ENCODE measurements around the gene HEBP2.

HEBP2 gene

DNA sequence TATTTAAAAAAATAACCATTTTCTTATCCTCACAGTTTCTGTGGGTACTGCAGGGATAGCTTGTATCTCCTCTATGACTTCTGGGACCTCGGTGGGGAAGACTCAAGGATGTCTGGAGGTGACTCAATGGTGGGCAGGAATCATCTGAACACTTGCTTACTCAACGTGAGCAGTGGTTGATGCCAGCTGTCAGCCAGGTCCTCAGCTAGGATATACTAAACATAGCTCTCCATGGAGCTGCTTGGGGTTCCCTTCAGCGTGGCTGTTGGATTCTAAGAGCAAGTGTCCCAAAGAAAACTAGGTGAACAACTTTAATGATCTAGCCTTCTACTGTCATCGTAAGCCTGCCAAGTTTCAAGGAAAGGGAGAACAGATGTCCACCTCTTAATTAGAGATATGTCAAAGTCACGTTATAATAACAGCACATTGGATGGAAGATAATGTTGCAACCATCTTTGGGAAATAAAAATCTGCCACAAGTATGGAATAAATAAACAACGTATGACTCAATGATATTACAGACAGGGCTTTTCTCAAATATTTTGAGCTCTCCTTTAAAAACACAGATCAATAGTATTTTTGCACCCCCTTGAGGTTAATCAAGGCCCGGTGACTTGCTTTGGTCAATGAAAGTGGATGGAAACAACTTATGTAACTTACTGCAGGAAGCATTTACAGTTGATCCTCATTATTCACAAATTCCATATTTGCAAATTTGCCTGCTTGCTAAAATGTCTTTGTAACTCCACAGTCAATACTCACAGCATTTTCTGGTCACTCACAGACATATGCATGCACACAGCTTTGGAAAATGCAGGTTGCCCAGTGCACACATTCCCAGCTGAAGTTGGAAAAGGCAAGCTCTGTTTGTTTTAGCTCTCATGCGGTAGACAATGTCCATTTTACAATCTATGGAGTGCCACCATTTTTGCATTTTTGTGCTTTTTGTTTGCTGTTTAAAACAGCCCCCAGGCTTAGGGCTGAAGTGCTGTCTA lies 6.6 kb upstream of the HEBP2 start:
- DNase-seq, result no peak

DNA sequence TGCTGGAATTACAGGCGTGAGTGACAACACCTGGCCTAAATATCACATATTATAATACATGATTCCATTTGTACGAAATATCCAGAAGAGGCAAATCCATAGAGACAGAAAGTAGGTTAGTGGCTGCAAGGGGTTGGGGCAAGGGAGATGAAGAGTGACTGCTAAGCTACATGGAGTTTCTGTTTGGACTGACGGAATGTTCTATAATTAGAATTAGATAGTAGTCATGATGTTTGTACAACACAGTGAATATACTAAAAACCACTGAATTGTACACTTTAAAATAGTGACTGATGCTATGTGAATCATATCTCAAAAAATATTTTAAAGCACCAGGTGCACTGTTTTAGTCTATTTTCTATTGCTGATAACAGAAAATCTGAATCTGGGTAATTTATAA lies 3.7 kb upstream of the HEBP2 start:
- no peak for DNase-seq

DNA sequence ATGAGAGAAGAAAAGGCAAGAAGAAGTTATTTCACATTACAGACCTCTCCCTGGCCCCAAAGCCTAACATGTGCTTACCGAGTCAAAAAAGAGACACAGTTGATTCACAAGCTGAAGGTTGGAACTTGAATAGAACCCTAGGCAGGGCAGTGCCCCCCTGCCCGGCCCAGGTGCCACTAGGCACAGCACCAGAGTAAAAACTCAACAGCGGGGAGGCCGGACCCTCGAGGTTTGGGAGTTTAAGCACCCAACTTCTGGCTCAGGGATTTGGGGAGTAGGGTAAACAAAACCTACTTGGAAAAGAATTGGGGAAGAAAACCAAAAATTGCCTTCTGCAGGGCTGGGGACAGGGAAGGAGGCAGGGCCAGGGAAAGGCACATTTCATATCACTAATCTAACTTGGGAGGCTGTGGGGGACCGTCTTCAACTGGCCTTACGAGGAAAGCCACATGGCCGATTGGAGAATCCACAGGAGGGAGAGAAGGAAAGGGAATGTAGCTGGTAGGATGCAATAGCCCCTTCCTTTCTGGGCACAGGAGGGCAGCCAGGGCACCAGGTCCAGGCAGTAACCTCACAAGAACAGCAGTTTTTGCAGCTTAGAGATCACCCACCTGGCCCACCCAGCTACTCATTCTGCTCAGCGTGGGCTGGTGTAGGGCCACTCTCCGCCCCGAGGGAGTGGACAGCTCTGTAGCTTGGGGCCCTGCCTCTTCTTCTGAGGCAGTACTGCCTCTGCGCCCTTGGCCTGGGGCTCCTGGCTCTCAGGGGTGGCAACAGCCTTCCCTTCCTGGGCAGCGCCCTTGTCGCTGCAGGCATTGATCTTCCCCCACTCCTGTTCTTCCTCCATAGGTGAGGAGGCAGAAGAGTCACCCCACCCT lies 1.8 kb upstream of the HEBP2 start:
- DNase-seq, result no peak

DNA sequence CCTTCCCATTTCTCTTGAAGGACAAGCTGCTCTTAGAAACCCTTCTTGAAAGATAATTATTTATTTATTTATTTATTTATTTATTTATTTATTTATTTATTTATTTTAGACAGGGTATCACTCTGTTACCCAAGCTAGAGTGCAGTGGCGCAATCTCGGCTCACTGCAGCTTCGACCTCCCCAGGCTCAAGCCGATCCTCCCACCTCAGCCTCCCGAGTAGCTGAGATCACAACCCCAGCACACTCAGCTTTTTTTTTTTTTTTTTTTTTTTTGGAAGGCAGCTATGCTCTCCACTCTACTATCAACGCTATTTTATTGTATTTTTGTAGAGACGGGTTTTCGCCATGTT lies 1.2 kb upstream of the HEBP2 start:
- DNase-seq, result no peak

DNA sequence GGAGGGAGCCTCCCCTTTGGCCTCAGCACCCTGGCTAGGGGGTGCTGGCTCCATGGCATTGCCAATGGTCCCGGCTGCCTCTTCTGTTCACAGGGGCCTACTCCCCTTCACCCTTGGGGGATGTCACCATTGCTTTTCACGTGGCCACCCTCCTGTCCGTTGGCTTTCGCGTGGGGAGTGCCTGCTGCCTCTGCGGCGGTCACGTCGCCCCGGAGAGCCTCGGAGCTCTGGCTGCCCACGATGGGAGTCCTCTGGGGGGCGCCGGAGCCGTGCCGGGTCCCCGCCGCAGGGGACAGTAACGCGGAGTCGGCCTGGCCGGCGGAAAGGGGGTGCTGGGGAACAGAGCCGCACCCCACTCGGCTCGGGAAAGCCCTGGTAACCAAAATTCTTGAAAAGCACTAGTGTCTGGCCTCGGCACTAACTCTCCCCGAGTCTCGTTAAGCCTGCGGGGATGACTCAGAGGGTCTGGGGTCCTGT lies 661 bp upstream of the HEBP2 start:
- peak; percentile 20 for DNase-seq

DNA sequence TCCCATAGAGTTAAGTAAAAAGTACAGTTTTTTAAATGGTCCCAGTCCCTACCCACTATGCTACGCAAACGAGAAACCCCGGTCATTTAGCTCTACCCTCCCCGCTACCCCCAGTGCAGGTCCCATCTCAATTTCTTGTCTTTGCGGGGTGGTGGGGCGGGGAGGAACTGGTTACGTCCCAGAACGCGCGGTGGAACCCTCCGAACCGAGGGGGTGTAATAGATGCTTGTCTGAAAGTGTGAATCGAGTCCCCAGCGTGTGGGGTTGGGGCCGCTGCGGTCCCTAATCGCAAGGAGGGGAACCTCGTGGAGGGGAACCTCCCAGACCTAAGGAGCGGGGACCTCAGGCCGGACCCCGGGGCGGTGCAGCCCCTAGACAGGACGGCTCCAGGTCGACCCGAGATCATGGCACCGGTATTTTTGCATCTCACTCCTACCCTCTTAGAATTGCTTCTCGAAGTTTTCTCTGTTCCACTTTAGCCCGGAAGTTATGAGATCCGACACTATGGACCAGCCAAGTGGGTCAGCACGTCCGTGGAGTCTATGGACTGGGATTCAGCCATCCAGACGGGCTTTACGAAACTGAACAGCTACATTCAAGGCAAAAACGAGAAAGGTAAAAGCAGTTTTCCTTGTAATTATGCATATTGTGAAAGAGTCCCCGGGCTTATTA lies 779 bp downstream of the HEBP2 start:
- no peak for DNase-seq

DNA sequence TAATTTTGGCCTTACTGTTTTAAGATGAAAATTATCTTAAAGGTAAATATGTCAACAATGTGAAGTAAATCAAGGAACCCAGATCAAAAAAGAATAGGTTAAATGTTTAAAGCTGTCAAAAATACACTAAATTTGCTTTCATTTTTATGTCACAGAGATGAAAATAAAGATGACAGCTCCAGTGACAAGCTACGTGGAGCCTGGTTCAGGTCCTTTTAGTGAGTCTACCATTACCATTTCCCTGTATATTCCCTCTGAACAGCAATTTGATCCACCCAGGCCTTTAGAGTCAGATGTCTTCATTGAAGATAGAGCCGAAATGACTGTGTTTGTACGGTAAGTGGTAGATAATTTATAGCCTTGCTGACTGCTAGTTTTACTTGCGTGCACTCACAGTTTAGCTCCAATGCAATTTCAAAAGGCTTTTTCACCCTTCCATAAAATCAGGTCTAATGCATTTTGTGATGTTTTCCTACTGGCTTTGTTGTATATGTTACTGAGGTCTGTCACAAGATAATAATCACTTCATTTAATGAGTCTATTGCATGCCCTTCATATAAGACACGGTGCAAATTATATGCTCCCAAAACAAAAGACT lies 1.9 kb downstream of the HEBP2 start:
- no peak for DNase-seq

DNA sequence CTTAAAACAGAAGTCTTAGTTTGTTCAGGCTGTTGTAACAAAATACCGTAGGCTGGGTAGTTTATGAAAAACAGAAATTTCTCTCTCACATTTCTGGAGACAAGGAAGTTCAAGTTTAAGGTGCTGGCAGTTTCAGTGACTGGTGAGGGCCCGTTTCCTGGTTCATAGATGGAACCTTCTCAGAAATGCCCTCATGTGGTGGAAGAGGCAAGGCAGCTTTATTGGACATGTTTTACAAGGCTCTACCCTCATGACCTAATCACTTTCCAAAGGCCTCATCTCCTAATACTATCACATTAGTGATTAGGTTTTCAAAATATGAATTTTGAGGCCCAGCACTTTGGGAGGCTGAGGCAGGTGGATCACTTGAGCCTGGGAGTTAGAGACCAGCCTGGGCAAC lies 2.4 kb downstream of the HEBP2 start:
- no peak for DNase-seq

DNA sequence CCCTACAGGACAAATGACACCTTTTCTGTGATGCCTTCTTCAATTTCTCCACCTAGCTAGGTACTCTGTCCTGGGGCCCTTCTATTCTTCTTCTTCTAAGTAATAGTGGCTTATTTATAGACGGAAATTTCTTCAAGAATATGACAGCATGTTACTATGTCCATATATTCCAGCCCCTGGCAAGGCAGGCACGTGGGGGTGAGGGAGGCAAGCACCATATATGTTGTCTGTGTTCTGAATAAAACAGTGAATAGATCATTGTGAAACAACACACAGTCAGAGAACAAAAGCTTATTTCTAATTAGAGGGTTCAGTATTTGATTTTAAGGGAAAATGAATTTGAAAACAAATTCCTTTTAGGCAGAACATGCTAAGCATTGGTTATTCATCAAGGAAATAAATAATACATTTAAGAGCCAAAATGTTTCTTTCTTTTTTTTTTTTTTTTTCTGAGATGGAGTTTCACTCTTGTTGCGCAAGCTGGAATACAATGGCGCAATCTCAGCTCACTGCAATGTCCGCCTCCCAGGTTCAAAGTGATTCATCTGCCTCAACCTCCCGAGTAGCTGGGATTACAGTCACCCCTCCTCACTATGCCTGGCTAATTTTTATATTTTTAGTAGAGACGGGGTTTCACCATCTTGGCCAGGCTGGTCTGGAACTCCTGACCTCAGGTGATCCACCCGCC lies 6.2 kb downstream of the HEBP2 start:
- DNase-seq, result no peak

DNA sequence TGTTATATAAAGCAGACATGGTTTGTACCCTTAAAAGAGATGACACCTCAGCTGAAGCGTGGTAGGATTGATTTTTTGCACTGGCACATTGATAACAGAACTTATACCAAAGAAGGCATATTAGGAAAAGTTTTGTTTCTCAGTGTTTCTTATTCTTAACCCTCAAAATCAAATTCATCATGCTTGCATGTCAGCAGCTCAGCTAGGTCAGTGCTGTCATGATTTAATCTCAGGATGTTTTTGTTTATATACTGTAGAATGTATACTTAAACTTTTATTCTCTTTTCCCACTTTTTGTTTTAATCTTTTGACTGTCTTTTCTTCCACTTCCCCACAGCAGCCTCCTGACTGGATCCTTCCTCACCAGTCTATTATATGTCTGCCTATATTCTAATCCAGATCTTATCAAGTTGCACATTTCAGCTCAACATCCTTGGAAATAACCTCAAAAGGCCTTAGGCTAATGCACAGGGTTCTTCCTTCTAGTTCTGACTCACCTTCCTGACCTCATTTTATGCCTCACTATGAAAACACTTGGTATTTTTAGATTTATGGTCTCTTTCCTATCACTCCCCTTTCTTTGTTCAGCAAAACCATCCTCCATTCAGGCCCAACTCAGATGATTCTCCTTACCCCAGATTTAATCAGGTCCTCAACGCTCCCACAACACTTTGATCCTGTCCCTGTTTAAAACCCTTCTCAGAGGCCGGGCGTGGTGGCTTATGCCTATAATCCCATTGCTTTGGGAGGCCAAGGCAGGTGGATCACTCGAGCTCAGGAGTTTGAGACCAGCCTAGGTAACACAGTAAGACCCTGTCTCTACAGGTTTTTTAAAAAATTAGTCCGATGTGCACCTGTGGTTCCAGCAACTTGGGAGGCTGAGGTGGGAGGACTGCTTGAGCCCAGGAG lies 7.2 kb downstream of the HEBP2 start:
- DNase-seq, result no peak

DNA sequence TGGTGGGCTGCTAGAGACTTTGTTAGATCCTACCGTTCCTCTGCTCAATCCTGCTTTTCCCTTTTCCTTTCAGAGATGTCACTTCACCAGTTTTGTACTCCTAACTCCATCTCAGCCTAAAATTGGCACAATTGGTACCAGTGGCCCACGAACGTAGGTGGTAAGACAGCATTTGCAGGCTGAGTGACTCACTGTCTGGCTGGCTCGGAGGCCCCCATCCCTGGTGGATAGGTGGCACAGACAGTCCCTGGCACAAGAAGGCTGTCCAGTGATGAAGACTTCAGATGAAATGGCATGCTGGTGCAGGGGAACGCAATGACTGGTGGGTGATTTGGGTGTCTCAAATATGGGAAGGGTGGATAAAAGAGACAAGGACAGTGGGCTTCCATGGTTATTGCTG lies 11.1 kb downstream of the HEBP2 start:
- no peak for DNase-seq

DNA sequence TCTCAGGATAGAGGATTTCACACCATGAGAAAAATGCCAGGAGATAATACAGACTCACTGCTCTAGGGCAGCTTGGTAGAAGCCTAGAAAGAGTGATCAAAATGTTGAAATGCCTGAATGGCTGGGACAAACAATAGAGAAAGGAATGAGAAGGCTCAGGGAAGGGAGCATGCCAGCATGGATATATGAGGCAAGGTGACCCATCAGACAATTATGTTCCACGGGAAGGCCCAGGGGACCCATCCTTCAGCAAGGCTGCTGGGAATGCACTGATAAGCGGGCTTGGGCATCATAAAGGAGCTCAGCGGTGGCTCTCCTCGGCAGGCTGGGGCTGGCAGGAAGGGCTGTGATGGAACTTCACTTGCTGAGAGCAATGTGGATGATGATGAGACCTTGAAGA lies 12.2 kb downstream of the HEBP2 start:
- no peak for DNase-seq

DNA sequence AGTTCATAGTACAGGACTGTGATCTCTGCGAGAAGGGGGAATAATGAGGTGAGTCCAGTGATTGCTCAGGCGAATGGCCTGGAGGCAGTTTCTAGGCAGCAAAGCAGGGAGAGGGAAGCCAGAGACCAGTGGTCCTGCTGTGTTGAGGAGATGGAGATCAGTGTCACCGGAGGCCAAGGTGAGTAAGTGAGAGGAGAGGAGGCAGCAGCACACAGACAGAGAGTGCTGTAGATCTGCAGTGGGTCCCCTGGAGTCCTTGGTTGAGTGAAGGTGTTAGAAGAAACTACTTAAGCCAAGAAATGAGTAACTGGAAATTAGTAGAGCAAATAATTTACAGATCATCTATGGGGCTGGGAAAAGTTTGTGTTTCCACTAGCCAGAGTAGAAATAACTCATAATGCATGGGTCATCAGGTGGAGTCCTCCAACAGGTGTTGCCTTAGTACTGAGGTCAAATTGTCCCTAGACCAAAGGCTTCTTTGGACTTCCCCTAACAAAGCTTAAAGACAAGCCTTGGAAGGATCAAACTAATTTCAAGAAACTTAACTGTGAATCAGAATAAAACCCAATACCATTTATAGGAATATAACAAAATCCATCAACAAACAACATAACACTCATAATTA lies 13.6 kb downstream of the HEBP2 start:
- DNase-seq, result peak; percentile 15

DNA sequence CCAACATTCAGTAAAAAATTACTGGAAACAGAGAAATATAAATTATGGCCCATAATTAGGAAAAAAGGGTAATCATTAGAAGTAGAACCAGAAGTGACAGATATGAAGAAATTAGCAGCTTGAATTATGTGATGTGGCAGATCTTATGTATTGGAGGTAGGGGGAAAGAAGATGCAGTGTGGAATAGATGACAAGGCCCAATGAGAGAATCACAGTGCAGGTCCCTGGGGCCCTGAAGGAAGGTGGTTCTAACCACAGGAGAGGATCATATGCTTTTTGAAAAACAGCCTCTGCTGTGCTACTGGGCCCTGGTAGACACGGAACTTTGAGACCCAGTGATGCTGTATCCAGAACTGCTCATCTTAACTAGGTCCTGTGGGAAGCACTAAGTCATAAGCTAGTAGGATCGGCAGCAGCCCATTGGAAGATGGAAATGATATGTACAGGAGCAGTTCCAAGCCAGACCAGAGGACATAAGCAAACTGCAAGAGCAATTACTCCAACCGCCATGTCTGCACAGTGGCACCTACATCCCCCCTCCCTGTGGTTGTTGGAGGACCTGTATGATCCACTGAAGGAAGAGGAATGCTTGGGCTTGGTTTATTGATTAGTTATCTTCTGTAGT lies 14.2 kb downstream of the HEBP2 start:
- no peak for DNase-seq

DNA sequence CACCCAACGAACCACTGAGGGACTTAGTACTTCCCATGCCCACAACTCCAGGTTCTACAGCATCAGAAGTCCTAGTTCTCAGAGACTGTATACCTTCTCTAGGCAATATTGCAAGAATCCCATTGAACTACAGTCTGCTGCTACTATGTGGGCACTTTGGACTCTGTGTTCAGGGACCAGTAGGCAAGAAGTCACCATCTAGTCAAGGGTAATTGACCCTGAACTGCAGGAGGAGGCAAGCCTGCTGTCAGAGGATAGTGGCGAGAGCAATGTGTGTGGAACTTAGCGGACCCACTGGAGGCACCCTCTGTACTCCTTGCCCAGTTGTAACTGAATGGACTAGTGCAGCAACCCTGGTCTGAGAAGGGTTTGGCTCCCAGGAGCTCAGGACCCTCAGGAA lies 15.7 kb downstream of the HEBP2 start:
- no peak for DNase-seq

DNA sequence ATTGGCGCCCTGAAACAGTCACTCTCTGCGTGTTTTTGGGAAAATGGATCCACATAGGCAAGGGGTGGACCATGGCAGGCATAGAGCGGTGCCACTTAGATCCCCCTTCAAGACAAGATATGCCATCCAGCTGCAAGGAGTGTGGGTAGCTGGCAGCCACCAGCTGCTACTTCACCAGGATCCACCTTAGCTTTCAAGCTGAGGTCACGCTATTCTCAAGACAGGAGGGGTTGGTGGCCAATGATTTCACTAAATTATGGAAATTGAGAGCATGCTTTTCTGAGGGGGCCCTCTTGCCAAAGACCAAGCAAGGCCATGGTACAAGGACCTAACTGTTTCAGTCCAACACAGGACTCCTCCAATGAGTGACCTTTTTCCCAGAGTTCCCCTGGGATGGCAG lies 16.3 kb downstream of the HEBP2 start:
- no peak for DNase-seq

DNA sequence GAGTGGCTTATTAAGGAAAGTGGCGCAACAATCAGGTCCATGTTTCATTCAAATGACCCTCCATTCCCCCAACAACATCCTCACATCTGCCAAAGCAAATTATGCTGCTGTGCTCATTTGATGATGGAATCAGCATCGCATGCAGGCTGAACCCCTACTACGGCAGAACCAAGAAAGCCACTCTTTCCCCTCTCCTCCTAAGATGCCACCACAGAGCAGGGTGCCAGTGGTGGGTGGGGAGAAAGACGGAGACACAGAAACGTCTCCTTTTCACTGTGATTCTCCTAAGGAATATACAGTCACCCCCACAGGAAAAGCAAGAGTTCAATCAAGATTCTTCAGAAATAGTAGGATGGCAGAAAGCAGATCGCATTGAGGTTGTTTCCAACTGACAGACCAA lies 17.1 kb downstream of the HEBP2 start:
- no peak for DNase-seq

DNA sequence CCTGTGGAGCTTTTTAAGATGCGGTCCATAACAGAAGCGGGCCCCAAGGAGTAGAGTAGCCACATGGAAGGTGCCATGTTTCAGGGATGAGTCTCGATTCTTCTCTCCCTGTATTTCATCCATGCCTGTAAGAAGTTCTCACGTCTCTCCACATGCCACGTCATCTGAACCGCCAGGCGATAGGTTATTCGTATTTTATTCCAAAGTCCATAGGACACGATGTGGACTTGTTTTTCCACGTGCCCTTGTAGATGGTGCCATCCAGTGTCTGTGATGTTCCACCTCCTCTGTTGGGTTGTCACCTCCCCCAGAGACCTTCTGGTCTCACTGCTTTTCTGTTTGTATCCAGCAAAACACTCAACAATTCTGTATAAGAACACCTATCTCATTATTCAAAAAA lies 17.6 kb downstream of the HEBP2 start:
- DNase-seq, result no peak

DNA sequence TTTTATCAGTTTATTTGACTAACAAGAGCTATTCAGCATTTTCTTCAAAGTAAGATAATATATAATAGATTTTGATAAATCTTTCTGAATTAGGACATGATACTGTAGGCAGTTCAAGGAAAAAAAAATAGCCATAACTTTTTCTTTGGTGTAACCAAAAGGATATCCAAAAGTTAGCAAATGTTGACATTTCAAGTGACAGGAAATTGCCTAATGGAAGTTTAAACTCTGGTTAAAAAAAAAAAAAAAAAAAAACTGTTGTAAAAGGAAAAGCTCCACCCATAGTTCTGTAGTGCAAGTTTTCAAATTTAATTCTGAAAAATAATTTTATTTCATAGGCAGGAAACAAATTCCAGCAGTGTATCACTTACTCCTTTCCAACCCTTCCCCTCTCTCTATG lies 18.8 kb downstream of the HEBP2 start:
- DNase-seq, result no peak

Data from stimulated activated CD4-positive, alpha-beta T cell treated with anti-CD3 and anti-CD28 coated beads, Interleukin-1b, Interleukin-23, amount 100 ng/mL, for 48 hours (primary cell).